HTR-8/SVneo (cell line): ENCODE results near the gene RABL2B.
A peak's percentile ranks its signal among the peaks of the same experiment; 100 is the strongest.
"Not testable (repeated sequence)": the region's sequence is repeated elsewhere in the genome, so short reads cannot be mapped to it uniquely, and the experiment has no call there.

ENCODE experiments used
- DNase-seq: peaks from one replicate; pipeline ENCODE4 v3.0.0; 2011; ENCODE audit warnings: low spot score, mixed read lengths; ENCODE audit not compliant: insufficient read length
- FAIRE-seq: peaks from 2 replicates; lab custom pipeline; 2011; peaks lifted over from hg19 to GRCh38; lab: Jason Lieb, UNC

Gene RABL2B

DNA sequence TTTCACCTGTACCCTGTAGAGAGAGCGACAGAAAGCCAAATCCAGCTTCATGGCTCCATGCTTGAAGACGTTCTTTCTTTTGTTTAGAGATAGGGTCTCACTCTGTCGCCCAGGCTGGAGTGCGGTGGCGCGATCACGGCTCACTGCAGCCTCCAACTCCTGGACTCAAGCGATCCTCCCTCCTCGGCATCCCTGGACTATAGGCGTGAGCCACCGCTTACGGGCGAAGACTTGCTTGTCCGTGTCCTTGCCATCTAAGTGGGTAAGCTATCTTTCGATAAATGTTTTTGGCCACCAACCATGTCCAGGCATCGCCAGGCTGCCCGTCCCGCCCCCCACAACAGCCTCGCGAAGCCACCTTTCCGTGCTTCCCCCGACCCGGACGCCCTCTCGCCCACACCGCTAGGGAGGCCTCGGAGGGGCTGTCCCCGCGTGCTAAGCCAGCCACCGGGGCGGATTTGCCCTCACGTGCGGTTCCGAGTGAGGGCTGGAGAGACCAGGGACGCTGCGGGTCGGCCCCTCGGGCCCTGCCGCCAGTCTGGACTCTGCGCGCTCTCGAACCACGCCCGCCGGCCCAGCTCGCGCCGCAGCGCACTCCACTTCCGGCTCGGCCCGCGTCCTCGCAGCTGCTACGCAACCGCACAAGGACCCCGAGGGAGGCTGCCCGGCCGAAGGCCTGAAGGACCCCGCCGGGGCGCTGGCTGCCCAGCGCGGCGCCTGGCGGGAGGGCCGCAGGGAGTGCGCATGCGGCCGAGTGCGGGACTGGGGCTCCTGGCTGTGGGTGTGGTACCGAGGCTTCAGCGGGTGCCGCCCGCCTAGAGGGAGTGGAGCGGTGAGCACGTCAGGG lies at the start of gene RABL2B:
TSS of gene RABL2B (minus strand) at position 604 of the 847 bp plus-strand sequence. CDS start 1,342 bp downstream, outside the sequence.
- peak; percentile 75 for DNase-seq
- FAIRE-seq = peak; percentile 85

DNA sequence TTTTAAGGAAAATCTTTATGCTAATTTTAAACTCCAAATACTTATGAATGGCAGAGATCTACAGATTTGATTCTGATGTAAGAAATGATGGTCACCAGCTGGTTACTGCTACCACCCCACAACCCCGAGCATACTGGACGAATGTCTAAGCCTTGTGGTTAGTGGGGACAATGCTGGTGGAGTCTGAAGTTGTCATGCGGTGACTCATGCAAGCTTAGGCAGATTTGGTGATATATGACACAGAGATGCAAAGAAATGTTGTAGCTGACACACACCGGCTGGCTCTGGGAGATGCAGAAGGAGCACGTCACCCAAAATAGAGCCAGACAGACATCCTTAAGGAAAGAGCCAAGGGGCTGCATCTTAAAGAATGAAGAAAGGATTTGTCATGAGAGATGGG lies 3.5 kb upstream of the RABL2B start:
- not testable (repeated sequence) for DNase-seq, FAIRE-seq

DNA sequence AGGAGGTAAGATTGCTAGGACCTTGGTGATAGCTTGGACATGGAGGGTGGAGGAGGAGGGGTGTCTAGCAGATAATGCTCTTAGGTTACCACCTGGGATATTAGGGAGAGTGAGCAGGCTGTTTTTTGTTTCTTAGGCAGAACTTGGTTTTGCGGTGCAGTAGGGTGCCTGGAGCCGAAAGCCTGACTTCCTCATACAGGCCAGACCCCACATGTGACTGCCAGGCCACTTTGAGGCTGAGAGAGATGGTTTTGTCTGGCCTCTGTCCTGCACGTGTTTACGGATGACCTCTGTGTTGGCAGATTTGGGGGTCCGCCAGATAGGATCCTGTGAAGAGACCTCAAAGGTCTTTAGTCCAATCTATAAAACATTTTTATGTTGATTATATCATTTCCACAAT lies 1.9 kb upstream of the RABL2B start:
- not testable (repeated sequence) for DNase-seq, FAIRE-seq

DNA sequence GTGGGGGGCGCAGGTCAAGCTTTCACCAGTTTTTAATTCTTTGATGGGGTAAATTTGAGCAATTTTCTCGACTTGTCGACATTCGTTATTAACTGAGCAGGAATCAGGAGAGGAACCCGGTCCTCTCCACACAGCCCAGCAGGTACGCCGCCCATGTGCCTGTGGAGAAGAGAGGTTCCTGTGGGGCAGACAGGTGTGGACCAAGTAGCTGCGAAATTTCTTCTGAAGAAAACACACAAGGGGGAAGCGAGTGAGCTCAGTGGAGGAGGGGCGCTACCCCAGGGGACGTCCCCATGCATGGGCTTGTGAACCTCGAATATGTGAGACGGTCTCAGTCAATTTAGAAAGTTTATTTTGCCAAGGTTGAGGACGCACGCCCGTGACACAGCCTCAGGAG lies 442 bp upstream of the RABL2B start:
- not testable (repeated sequence) for FAIRE-seq, DNase-seq

DNA sequence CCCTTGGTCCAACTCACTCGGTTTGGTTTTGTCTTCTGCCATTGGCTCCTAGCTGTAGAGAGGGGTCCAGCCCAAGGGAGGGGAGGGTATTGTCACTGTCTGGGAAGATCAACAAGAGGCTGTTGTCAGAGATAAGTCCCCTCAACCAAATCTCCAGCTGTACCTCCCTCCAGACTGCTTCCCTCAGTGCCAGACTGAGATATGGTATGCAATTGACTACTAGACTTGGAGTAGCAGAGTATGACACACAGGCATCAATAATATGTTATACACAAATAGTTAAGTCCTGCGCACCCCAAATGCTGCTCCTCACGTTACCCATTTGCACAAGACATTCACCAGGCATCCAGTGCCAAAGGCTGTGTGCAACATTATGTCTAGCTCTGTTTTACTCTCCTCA lies 1.2 kb downstream of the RABL2B start:
- FAIRE-seq, DNase-seq: not testable (repeated sequence)

DNA sequence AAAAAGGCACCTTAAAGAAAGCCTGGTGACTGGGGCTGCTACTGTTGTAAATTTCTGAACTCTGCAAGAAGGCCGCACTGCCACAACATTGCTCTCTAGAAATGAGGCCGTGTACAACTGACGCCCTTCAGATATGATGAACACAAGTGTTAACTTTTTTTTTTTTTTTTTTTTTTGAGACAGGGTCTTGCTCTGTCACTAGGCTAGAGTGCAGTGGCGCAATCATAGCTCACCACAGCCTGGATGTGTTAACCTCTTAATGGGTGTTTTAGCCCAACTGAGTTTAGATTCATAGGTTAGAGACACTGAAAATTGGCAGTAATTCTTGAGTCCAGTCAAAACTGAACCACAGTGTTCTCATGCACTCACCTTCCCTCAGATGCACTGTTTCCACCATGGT lies 3.2 kb downstream of the RABL2B start:
- not testable (repeated sequence) for DNase-seq, FAIRE-seq

DNA sequence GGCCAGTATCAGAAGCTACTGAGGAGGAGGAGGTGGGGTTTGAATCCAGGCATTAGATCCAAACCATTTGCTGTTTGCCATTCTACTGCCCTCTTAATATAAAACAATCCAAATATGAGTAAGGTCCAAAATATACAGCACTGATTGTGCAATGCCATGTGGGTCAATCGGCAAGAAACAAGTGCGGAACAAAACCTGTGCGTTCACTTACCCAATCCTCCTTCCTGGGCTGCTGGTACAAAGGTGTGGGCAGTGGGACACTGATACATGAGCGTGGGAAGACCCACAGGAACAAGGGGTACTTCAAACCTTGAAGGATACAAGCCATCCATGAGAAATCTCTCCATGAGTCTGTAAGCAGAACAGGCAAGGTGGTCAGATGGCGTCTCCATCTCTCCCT lies 5.8 kb downstream of the RABL2B start:
- FAIRE-seq, DNase-seq: not testable (repeated sequence)

DNA sequence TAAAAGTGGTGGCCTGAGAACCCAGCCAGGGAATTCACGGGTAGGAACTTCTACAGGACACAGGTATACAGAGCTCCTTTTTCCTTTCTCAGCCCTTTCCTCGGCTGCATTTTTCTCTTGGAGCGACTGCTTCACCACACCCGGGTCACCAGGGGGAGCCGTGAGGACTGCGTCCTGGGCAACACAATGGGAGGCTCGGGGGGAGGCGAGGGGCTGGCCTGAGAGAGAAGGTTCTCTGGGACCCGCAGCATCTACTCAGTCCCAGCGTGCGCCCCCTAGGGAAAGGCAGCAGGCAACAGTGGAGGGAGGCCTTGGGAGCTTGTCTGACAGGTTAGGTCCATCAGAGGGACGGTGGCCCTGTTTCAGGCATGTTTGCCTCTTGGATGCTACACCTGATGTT lies 8.3 kb downstream of the RABL2B start:
- DNase-seq (peak; percentile 41), FAIRE-seq (peak; percentile 69)

DNA sequence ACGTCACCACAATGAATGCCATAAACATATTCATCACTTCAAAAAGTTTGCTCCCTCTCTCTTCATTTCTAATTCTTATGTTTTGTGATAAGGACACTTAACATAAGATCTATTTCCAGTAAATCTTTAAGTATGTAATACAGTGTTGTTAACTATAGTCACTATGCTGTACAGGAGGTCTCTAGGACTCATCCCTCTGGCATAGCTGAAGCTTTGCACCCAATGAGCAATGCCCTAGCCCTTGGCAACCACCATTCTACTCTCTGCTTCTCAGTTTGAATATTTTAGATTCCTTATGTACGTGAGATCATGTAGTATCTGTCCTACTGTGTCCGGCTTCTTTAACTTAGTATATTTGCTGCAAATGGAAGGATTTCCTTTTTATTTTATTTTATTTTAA lies 19.1 kb downstream of the RABL2B start:
- not testable (repeated sequence) for FAIRE-seq, DNase-seq

DNA sequence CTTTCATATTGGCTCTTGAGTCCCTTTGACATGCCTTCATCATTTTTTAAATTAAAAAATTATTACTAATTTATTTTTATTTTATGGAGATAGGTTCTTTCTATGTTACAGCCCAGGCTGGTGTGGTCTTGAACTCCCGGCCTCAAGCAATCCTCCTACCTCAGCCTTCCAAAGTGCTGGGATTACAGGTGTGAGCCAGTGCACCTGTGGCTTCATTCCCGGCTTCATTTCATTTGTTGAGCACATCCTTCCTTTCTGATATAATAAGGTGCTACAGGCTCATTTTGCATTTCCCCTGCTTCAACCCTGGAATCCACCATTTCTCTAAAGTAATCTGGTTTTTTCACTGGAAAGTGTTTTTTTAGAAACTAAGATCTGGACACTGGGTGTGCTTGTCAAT lies 21.6 kb downstream of the RABL2B start:
- FAIRE-seq, DNase-seq: not testable (repeated sequence)

DNA sequence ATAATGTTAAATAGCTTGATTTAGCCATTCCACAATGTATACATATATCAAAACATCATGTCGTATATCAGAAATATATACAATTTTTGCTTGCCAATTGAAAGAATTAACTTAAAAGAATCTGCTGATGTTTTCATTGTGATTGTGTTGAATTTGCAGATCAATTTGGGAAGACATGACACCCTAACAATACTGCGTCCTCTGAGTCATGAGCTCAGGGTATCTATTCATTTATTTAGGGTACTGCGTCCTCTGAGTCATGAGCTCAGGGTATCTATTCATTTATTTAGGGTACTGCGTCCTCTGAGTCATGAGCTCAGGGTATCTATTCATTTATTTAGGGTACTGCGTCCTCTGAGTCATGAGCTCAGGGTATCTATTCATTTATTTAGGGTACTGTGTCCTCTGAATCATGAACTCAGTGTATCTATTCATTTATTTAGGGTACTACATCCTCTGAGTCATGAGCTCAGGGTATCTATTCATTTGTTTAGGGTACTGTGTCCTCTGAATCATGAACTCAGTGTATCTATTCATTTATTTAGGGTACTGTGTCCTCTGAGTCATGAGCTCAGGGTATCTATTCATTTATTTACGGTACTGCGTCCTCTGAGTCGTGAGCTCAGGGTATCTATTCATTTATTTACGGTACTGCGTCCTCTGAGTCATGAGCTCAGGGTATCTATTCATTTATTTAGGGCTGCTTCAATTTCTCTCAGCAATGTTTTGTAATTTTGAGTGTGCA lies 23.7 kb downstream of the RABL2B start:
- not testable (repeated sequence) for FAIRE-seq, DNase-seq

DNA sequence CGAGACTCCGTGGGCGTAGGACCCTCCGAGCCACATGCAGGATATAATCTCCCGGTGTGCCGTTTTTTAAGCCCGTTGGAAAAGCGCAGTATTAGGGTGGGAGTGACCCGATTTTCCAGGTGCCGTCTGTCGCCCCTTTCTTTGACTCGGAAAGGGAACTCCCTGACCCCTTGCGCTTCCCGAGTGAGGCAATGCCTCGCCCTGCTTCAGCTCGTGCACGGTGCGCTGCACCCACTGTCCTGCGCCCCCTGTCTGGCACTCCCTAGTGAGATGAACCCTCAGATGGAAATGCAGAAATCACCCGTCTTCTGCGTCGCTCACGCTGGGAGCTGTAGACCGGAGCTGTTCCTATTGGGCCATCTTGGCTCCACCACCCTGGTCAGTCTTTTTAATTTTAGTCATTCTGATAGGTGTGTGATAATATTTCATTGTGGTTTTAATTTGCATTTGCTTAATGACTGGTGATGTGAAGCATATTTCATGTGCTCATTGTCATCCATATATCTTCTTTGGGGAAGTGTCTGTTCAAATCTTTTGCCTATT lies 26.4 kb downstream of the RABL2B start:
- DNase-seq, FAIRE-seq: not testable (repeated sequence)

DNA sequence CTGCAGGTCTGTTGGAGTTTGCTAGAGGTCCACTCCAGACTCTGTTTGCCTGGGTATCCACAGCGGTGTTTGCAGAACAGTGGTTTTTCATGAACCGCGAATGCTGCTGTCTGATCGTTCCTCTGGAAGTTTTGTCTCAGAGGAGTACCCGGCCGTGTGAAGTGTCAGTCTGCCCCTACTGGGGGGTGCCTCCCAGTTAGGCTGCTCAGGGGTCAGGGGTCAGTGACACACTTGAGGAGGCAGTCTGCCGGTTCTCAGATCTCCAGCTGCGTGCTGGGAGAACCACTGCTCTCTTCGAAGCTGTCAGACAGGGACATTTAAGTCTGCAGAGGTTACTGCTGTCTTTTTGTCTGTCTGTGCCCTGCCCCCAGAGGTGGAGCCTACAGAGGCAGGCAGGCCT lies 27.0 kb downstream of the RABL2B start:
- DNase-seq, FAIRE-seq: not testable (repeated sequence)

DNA sequence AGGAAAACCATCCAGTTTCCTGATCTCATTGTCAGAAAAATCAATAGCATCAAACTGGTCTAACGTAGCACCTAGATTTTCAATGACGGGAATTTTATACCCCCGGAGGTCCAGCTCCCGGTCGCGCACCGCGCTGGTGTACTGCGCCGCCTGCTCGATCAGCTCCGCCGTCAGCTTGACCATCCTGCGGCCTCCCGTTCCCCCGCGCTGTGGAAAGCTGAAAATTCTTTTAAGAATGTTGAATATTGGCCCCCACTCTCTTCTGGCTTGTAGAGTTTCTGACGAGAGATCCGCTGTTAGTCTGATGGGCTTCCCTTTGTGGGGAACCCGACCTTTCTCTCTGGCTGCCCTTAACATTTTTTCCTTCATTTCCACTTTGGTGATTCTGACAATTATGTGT lies 28.2 kb downstream of the RABL2B start:
- DNase-seq, FAIRE-seq: not testable (repeated sequence)

DNA sequence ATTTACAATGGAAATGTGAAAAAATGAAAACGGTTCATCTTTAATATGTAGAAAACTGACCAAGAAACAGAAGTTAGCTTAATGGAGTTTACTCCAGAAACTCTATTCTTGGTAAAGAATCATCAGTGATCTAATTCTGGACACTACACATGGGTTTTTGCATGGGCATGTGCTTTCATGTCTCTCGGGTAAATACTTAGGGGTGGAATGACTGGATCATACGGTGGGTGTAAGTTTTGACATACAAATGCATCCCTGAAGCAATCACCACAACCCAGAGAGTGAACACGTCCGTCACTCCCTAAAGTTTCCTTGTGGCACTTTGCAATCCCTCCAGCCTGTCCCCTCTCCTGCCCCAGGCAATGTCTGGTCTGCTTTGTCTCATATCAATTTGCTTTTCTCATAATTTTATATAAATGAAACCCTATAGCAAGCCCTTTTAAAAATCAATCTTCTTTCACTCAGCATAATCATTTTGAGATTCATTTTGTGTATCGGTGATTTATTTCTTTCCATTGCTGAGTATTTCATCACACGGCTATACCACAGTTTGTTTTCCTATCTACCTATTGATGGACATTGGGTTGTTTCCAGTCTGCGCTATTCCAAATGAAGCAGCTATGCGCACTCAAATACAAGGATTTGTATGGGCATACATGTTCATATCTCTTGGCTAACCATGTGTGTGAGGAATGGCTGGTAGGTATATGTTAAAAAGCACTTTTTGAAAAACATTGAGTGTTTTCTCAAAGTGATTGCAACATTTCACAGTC lies 33.9 kb downstream of the RABL2B start:
- not testable (repeated sequence) for FAIRE-seq, DNase-seq

DNA sequence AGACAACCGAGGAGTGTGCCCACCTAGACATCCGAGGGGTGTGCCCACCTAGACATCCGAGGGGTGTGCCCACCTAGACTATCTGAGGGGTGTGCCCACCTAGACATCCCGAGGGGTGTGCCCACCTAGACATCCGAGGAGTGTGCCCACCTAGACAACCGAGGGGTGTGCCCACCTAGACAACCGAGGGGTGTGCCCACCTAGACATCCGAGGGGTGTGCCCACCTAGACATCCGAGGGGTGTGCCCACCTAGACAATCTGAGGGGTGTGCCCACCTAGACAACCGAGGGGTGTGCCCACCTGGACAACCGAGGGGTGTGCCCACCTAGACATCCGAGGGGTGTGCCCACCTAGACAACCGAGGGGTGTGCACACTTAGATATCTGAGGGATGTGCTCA lies 34.8 kb downstream of the RABL2B start:
- not testable (repeated sequence) for FAIRE-seq, DNase-seq

DNA sequence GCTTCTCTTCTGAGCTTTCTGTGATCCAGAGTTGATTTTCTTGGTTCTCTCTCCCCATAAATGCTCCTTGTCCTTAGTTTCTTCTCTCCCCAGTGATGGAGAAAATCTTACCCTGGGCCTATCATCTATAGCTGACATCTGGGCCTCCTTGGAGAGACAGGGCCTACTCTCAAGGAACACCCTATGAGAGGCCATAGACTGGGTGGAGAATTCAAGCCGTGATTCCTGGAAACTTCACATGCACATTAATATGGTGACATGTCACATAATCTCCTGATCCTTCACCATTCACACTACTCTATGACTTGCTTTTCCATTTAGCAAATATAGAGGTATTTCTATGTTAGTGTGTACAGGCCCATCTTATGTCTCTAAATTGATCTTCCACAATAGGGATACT lies 35.9 kb downstream of the RABL2B start:
- FAIRE-seq = peak; percentile 65
- not testable (repeated sequence) for DNase-seq

DNA sequence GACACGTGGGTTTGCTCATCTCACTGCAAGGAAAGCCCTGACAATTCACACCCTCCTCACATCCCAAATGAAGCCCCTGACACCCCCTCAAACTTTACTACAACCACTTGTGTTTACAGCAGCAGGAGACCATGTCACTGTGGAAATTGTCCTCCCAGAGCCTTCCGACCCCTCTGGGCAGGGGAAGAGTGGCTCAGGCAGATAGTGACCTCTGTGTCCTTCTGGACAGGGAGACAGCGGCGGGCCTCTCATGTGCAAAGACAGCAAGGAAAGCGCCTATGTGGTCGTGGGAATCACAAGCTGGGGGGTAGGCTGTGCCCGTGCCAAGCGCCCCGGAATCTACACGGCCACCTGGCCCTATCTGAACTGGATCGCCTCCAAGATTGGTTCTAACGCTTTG lies 39.0 kb downstream of the RABL2B start:
- DNase-seq, FAIRE-seq: not testable (repeated sequence)

DNA sequence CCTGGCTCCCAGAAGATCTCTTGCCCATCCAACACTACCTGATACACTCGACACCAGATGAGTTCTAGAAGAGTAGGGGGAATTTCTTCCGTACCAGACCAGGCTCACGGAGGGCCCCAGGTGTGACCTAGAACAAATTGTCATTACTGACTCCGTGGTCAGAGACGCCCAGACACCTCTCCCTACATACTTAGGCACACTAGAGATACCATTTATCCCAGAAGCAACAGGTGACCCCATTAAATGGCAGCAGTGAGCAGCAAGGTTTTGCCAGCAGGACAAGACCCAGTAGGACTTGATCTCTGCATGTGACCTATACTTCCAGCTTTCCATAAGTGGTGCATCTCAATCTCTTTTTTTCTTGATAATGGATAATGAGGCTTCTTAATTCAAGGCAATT lies 42.7 kb downstream of the RABL2B start:
- not testable (repeated sequence) for DNase-seq

DNA sequence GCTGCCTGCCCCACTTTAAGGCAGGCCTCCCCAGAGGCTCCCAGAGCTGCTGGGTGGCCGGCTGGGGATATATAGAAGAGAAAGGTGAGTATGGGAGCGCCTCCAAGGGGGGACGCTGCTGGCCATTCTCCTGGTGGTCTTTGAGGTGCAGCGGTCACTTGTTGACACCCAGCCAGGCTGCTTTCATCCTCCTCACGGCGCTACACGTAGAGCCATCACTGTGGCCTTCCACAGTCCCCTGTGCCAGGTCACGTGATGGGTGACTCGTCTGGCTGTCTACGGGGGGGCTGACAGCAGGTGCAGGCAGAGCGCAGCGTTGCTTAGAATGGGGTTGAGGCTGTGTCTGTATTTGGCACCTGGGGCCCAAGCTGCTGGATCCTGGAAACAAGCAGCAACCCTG lies 43.5 kb downstream of the RABL2B start:
- DNase-seq (no peak), FAIRE-seq (no peak)

More for the DNA sequence above, 42.7 kb downstream of the RABL2B start:
- FAIRE-seq = peak; percentile 62
